Endothelial cell (in vitro differentiated cells): Measurements from ENCODE around the gene RSPH4A. TPM values are rescaled to one million over a fixed set of nuclear protein-coding genes. Genes with fewer than 3 reads are reported as not detected.

Experiments
- DNase-seq: peaks from one replicate; pipeline ENCODE4 v3.0.0; 2021; ENCODE audit warnings: low spot score
- H3K27ac Mint-ChIP-seq: one replicate; pipeline ENCODE4 v1.8.0; 2021; ENCODE audit warnings: mixed read lengths, inconsistent platforms; ENCODE audit not compliant: unreplicated experiment
- H3K27me3 Mint-ChIP-seq: one replicate; pipeline ENCODE4 v1.8.0; 2021; ENCODE audit warnings: mild to moderate bottlenecking, moderate library complexity, mixed read lengths, inconsistent platforms; ENCODE audit not compliant: unreplicated experiment
- H3K36me3 Mint-ChIP-seq: one replicate; pipeline ENCODE4 v1.8.0; 2021; ENCODE audit warnings: mild to moderate bottlenecking, low read depth, mixed read lengths, inconsistent platforms; ENCODE audit not compliant: unreplicated experiment
- H3K4me1 Mint-ChIP-seq: one replicate; pipeline ENCODE4 v1.8.0; 2021; ENCODE audit warnings: mild to moderate bottlenecking, mixed read lengths, inconsistent platforms; ENCODE audit not compliant: unreplicated experiment
- H3K4me3 Mint-ChIP-seq: one replicate; pipeline ENCODE4 v1.8.0; 2021; ENCODE audit warnings: mild to moderate bottlenecking, mixed read lengths, inconsistent platforms; ENCODE audit not compliant: unreplicated experiment
- H3K9me3 Mint-ChIP-seq: one replicate; pipeline ENCODE4 v1.8.0; 2021; ENCODE audit warnings: mixed read lengths, inconsistent platforms; ENCODE audit not compliant: unreplicated experiment
- total RNA-seq: library from RNA; stranded (reverse); fragmentation: NEBNext Ultra II Directional; extraction: Animal tissue kit (Norgen Biotek cat#: 25700); gene quantifications from one replicate; pipeline ENCODE4 v1.2.1, GENCODE V29; 2021; ENCODE audit not compliant: unreplicated experiment
- TF ChIP-seq, protein P1 (sequence below): fragments of 200-600 bp; sonication (generic); IDR thresholded peaks from one replicate; pipeline ENCODE4 v1.5.0; 2021; ENCODE audit warnings: antibody characterized with exemption; ENCODE audit not compliant: unreplicated experiment

The RSPH4A gene
- total RNA-seq, 1 donor from 2014 or later: 1.3 TPM

GRCh38 chr6:116676021-116676420, 59.7 kb downstream of the RSPH4A start:
- Mint-ChIP-seq H3K4me3 (no peak overlapping the region), H3K4me1 (peaks cover 8% of the 10 kb centered on the region)
- TF ChIP-seq, protein P1, sequence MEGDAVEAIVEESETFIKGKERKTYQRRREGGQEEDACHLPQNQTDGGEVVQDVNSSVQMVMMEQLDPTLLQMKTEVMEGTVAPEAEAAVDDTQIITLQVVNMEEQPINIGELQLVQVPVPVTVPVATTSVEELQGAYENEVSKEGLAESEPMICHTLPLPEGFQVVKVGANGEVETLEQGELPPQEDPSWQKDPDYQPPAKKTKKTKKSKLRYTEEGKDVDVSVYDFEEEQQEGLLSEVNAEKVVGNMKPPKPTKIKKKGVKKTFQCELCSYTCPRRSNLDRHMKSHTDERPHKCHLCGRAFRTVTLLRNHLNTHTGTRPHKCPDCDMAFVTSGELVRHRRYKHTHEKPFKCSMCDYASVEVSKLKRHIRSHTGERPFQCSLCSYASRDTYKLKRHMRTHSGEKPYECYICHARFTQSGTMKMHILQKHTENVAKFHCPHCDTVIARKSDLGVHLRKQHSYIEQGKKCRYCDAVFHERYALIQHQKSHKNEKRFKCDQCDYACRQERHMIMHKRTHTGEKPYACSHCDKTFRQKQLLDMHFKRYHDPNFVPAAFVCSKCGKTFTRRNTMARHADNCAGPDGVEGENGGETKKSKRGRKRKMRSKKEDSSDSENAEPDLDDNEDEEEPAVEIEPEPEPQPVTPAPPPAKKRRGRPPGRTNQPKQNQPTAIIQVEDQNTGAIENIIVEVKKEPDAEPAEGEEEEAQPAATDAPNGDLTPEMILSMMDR: no peak

GRCh38 chr6:116680880-116681672, 64.8 kb downstream of the RSPH4A start, which contains the start of gene KPNA5:
Gene KPNA5 (plus strand): TSS chr6:116681211. CDS start chr6:116681335, 124 bp downstream.
- Mint-ChIP-seq H3K4me3 (peak within 1 kb of the TSS; percentile 96), H3K9me3 (no peaks in the 10 kb centered on the region), H3K36me3 (no peaks in the 10 kb centered on the region), H3K27me3 (peaks cover 4% of the 10 kb centered on the region), H3K4me1 (peaks cover 7% of the 10 kb centered on the region), H3K27ac (peak within 1 kb of the TSS; percentile 94)
- TF ChIP-seq, protein P1: no peak
- peak; percentile 89 for DNase-seq

More at GRCh38 chr6:116676021-116676420, 59.7 kb downstream of the RSPH4A start:
- no peak overlapping the region for H3K27ac Mint-ChIP-seq
- H3K27me3 Mint-ChIP-seq: peaks cover 3% of the 10 kb centered on the region
- H3K9me3 Mint-ChIP-seq: no peaks in the 10 kb centered on the region
- no peak for DNase-seq
- no peaks in the 10 kb centered on the region for H3K36me3 Mint-ChIP-seq

DNA sequence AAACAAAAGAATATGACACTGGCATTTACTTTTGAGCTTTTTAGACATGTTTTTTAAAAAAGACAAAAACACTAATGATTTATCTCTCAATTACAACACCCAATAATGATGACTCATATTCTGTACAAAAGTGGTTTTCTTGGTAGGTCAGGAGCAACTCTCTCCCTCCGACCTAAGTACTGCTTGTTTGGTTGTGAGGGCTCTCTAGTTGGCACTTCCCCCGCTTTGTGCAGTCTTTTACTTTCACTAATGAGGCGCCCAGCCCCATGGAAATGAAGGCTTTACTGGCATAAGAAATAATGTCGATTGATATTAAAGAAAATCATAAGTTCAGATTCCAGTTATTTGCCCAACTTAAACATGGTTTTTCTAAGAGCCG, 66.0 kb downstream of the RSPH4A start:
- Mint-ChIP-seq H3K9me3 (no peaks in the 10 kb centered on the region), H3K27me3 (peaks cover 4% of the 10 kb centered on the region), H3K36me3 (no peaks in the 10 kb centered on the region), H3K4me1 (peaks cover 7% of the 10 kb centered on the region), H3K4me3 (peak overlapping the region; percentile 95), H3K27ac (peak overlapping the region; percentile 74)
- TF ChIP-seq, protein P1: no peak
- no peak for DNase-seq

Other genes with a start within 250 kb of the RSPH4A start
- 26.5 TPM for gene DSE, start 245.5 kb upstream of the RSPH4A start, total RNA-seq
- 1.3 TPM for gene CALHM6, start 155.1 kb upstream of the RSPH4A start, total RNA-seq
- gene CALHM5, start 104.8 kb upstream of the RSPH4A start, total RNA-seq: 7.2 TPM
- not detected for gene TRAPPC3L, start 70.8 kb upstream of the RSPH4A start, total RNA-seq
- gene CALHM4, start 62.7 kb upstream of the RSPH4A start, total RNA-seq: not detected
- gene RWDD1, start 45.0 kb upstream of the RSPH4A start, total RNA-seq: 38.0 TPM
- 21.2 TPM for gene ZUP1, start 52.3 kb downstream of the RSPH4A start, total RNA-seq
- gene KPNA5, start 64.7 kb downstream of the RSPH4A start, total RNA-seq: 11.4 TPM
- gene FAM162B, start 149.2 kb downstream of the RSPH4A start, total RNA-seq: 1.5 TPM
- gene GPRC6A, start 212.6 kb downstream of the RSPH4A start, total RNA-seq: not detected